HG03460 (cell line): ENCODE data around the gene RTP2.
A peak's percentile ranks its signal among the peaks of the same experiment; 100 is the strongest.

Experiments used
- ATAC-seq: cut with Tn5 transposase; IDR thresholded peaks from one replicate; pipeline ENCODE4 v1.9.1; 2021; ENCODE audit not compliant: unreplicated experiment

Gene RTP2, protein sequence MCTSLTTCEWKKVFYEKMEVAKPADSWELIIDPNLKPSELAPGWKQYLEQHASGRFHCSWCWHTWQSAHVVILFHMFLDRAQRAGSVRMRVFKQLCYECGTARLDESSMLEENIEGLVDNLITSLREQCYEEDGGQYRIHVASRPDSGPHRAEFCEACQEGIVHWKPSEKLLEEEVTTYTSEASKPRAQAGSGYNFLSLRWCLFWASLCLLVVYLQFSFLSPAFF

DNA sequence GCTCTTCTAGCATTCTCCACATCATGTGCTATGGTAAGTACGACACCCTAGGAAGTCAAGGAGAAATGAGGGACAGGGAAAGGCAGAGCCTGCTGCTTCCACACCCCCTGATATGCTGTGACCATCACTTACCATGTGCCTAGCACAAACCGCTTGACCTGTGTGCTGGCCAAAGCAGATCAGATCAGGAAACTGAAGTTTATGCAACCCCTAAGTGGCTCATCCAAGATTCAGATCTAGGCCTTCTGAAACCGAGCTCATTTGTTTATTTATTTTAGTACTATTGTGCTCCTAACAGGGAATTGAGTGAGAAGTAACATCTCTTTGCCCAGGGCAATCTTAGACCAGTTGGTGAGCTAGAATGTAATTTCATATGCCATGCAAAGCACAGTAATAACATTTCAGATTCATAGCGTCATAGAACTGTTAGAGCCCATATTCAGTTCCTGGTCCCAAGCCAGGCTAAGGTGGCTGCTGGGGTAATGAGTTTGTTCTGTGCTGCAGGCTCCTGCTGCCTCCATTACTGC lies at the start of gene RTP2:
RTP2 (minus strand) TSS at position 51 of the 527 bp plus-strand sequence. CDS start 429 bp downstream, outside the sequence.
- ATAC-seq = no peak

DNA sequence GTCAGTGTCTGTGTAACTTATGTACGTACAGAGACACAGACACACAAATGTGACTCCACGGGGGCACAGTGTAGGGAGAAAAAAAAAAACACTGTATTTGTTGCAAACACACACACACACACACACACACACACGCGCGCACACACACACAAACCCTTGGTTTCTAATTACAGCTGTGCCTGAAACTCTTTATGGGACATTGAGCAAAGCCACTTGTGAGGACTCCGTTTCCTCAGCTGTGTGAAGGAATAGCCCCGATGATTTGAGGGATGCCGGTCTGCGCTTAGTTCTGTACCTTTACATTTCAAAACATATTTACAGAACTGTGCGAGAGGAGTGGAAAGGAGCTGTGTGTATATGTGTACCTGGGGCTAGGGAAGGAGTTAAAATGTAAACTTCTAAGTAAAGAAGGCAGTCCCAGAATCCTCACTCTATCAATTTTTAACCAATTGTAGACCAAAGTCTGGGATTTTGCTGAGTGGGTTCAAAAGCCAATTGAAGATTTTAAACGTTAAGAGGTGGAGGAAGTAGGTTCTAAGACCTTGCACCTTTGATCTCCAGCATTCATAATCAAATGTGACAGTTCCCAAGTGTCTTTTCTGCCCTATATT lies 48.3 kb upstream of the RTP2 start:
- ATAC-seq = no peak

DNA sequence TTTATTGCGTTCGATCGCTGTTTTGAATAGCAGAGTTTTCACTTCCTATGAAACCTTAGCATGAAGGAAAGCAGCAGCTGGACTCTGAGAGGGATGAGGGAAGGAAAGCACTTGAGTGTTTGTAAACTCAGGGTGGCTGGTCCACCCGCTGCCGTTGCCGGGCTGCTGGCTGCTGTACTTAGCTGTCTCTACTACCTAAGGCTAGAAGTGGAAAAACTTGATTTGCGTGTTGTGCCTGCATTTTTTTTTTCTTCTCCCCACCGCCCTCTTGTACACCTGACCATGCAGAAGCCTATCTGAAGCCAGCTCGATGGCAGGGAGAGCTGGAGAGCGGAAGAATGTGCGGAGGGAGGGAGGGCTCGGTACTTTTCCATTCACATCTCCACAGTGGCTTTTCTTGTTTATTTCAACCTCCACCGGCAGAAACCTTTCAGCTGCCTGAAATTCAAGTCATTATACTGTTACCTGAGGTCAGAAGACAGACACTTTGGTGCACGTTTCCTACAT lies 47.7 kb upstream of the RTP2 start:
- no peak for ATAC-seq

- ATAC-seq = no peak
These were observed 45.7 kb upstream of the RTP2 start for GRCh38 chr3:187748050-187748481.

DNA sequence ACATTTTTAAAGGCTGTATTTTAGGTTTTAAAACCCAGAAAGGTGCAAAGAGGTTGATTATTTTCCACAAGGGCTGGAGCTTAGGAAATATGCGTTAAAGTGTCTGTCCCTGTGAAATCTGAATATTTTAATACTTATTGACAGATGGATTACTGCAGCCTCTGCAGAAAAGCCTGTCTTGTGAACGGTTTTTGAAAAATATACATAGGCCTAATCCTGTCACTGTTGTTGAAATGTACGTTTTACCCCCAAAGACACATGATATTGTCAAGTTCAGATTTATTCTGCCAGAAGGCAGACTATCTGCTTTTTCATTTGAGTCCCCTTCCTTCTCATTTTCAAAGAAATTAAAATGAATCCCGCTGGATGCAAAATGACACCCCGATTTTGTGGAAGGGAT lies 45.1 kb upstream of the RTP2 start:
- ATAC-seq = no peak

GRCh38 chr3:187746442-187747281 lies 44.3 kb upstream of the RTP2 start:
- ATAC-seq = no peak

GRCh38 chr3:187746059-187746441 lies 43.7 kb upstream of the RTP2 start:
- no peak for ATAC-seq

GRCh38 chr3:187745201-187746058 lies 43.1 kb upstream of the RTP2 start, which contains the start of gene BCL6:
Gene BCL6 (minus strand): TSS chr3:187745468. CDS start chr3:187733693, 11,775 bp downstream.
- ATAC-seq = peak; percentile 73

DNA sequence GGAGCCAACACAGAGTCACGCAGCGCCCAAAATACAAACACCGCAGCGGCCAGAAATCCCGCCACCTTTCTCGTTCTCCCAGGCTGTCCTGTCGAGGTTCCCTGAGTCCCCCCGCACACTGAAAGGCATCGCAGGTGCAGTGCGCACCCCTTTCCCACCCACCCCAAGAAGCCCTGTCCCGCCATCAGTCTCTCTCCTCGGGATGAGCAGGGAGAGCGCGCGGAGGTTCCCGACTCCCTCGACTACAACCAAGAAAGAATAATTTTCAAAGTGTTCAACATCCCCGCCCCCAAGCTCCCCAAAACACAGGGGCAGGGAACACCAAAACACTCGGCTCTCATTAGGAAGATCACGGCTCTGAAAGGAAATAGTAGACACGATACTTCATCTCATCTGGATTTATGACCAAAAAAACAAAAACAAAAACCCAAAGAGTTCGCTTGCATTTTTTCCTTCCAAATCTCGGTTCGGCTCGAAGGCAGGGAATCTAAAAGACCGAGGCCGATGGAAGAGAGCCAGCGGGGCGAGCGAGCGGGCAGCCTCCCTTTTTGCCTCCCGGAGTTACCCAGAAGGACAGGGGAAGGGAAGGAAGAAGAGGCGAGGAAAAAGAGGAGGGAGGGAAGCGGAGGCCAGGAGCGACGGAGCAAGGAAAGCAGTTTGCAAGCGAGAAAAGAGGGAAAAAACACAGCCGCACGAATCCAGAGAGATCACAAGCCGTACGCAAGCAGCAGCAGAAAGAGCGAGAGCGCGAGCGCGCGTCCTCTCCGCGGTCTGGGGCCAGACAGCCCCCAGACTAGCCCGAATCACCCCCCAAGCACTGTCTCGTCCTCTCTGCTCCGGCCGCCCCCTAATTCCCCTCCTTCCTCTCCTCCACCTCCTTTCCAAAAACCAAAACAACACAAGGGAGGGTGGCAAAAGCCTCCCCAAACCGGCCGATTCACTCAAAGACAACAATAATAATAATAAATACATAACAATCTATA lies 42.1 kb upstream of the RTP2 start:
- ATAC-seq = no peak

GRCh38 chr3:187743195-187744141 lies 41.1 kb upstream of the RTP2 start:
- no peak for ATAC-seq

GRCh38 chr3:187742351-187743171 lies 40.2 kb upstream of the RTP2 start:
- ATAC-seq = no peak

DNA sequence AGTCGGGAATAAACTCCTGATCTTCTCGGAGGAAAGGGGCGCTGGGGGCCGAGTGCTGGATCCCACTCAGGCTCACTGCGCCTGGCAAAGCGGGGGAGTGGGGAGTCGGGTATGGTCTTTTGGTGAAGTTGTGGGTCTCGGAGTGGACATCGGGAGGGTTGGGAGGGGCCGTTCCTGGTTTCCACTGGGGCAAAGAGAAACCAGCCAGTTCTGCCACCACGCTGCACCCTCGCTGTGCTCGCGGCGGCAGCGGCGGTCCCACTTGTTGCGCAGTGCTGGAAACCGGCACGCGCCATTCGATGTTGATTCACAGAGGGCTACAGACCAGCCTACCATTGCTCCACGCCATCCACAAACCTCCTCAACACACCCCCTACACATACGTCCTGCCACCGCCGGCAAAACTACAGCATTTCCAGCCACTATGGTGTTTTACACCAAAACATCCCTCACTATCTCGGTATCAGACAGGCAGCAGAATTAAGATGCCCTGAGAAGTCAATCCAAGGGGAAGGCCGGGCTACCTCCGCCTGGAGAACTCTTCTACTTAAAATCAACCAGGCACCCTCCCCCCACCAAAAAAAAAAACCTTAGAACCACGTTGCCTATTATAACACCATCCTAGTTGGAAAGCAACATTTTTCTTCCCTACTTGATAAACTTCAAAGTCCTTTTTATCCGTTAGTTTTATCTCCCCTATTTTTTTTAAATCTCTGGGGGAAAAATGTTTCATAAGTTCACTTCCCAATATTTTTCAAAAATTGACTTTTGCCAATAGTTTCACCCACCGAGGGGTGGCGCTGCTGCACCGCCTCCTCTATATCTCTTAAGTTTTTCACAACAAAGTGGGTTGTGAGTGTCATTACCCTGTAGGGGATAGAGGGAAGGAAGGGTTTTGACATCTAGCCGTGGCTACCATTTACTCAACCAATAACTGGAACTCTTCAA lies 39.3 kb upstream of the RTP2 start:
- ATAC-seq = no peak

DNA sequence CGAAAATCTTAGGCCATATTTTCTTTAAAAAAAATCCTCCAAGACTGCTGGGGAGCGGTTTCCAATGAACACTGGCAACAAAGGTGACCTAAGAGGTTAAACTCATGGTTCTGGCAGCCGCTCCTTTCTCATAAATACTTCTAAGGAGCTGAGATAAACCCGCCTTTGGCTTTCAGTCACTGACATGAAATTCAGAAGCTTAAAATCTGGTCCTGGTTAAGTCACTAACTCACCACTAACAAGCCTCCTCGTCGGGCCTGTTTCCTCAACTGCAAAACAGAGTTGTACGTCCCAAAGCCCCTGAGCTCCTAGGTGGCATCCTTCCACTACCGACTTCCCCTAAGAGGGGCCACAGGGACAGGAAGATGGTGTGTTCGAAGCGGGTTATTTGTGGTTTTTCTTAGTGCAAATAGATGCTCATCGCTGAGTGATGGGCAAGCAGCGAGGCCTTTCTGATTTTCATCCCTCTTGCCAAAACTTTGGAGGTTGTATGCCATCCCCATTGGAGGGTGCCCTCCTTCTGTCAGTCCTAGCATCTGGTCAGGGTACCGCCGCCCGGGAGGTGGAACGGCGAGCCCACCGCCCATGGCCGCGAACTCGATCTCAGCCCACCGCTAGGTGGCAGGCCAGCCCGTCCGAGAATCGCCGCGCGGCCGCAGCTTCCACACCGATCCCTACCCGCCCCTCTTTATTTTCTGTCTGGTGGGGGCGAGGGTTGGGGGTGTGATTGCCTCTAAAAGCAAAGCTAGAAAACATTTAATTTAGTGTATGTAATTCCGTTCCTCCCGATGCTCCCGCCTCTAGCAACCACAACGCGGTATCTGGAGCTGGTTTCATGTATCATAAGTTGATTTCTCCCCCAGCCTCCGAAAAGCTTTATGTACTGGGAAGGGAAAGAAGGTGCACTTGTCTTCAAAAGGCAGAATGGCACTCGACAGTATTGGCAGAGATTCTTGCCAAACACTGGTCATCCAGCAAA lies 38.4 kb upstream of the RTP2 start:
- no peak for ATAC-seq

DNA sequence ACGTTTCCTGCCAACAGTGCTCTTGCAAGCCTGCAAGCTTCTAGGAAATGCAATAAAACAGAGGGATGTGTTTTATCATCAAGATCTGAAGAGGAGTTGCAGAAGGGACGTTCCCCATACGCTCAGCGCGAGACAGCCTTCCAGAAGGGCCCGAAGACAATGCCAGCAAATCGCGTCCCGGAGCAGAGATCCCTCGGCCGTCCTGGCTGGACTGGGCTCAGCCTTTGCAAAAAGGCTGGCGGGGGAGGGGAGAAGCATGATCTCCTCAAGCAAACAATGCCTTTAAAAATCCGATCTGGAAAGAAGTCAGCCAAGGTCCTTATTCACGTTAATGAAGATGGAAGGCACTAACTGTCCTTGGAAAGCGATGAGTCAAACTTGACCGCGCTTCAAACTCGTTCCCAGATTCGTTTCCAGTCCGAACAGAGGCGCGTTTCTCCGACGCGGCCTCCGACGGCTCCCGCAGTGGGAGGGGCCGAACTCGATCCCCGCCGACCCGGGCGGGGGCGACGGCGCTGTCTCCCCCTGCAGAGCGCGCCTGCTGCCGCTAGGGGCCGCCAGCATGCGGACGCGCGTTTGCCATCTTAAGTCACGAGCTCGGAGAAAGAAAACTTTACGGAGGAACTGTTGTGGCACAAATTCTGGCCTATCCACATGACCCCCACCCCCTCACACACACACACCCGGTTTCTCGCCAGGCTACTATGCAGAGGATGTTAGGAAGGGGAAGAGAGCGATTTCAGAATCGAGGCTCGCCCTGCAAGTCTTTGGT lies 37.4 kb upstream of the RTP2 start:
- ATAC-seq = peak; percentile 50
